Neural progenitor cell (in vitro differentiated cells): Measurements from ENCODE around the gene UQCC2. TPM values are rescaled to one million over a fixed set of nuclear protein-coding genes. Genes with fewer than 3 reads are reported as not detected.

Experiments used
- DNase-seq: peaks from one replicate; pipeline ENCODE4 v3.0.0-alpha.2; 2016; ENCODE audit warnings: low spot score
- H2AFZ ChIP-seq: fragments of 200-600 bp; sonication (generic); replicated peaks from 2 replicates; pipeline ENCODE4 v1.6.1; 2016; ENCODE audit warnings: antibody characterized with exemption
- H3F3A ChIP-seq: fragments of 200-600 bp; sonication (generic); 2 replicates; pipeline ENCODE4 v1.6.1; 2016; ENCODE audit warnings: antibody characterized with exemption, low read depth
- H3K27ac ChIP-seq: fragments of 200-600 bp; sonication (generic); 2 replicates; pipeline ENCODE4 v1.5.1; 2016; ENCODE audit warnings: mild to moderate bottlenecking
- H3K27me3 ChIP-seq: fragments of 200-600 bp; sonication (generic); 2 replicates; pipeline ENCODE4 v1.6.1; 2016; ENCODE audit warnings: mild to moderate bottlenecking, moderate library complexity
- H3K36me3 ChIP-seq: fragments of 200-600 bp; sonication (generic); 2 replicates; pipeline ENCODE4 v1.5.1; 2016
- H3K4me1 ChIP-seq: fragments of 200-600 bp; sonication (generic); 2 replicates; pipeline ENCODE4 v1.6.1; 2016; ENCODE audit warnings: mixed run types
- H3K4me2 ChIP-seq: fragments of 200-600 bp; sonication (generic); 2 replicates; pipeline ENCODE4 v1.6.1; 2016
- H3K4me3 ChIP-seq: fragments of 200-600 bp; sonication (generic); 2 replicates; pipeline ENCODE4 v1.5.1; 2016
- H3K79me2 ChIP-seq: fragments of 200-600 bp; sonication (generic); 2 replicates; pipeline ENCODE4 v1.6.1; 2016; ENCODE audit warnings: low read depth
- H3K9ac ChIP-seq: fragments of 200-600 bp; sonication (generic); 2 replicates; pipeline ENCODE4 v1.6.1; 2016
- H3K9me3 ChIP-seq: fragments of 200-600 bp; sonication (generic); 2 replicates; pipeline ENCODE4 v1.5.1; 2016; ENCODE audit warnings: low read depth
- H4K20me1 ChIP-seq: fragments of 200-600 bp; sonication (generic); 2 replicates; pipeline ENCODE4 v1.6.1; 2016; ENCODE audit warnings: low read depth
- H3K27ac Mint-ChIP-seq: 3 replicates; pipeline ENCODE4 v1.8.0; 2021; ENCODE audit warnings: mixed read lengths
- H3K27me3 Mint-ChIP-seq: 2 replicates; pipeline ENCODE4 v1.8.0; 2022; ENCODE audit warnings: low read depth, mild to moderate bottlenecking, inconsistent platforms, moderate library complexity, mixed read lengths; ENCODE audit not compliant: insufficient read depth
- H3K36me3 Mint-ChIP-seq: 3 replicates; pipeline ENCODE4 v1.8.0; 2021; ENCODE audit warnings: mixed read lengths
- H3K4me1 Mint-ChIP-seq: 3 replicates; pipeline ENCODE4 v1.8.0; 2021; ENCODE audit warnings: mixed read lengths
- H3K4me3 Mint-ChIP-seq: 3 replicates; pipeline ENCODE4 v1.8.0; 2021; ENCODE audit warnings: mild to moderate bottlenecking, moderate library complexity, mixed read lengths
- H3K9me3 Mint-ChIP-seq: 3 replicates; pipeline ENCODE4 v1.8.0; 2020; ENCODE audit warnings: mixed read lengths
- EZH2 ChIP-seq: fragments of 200-600 bp; sonication (generic); IDR thresholded peaks from 2 replicates; pipeline ENCODE4 v1.6.1; 2017; ENCODE audit warnings: antibody characterized with exemption, mild to moderate bottlenecking, moderate library complexity
- EZH2phosphoT487 ChIP-seq: fragments of 200-600 bp; sonication (generic); IDR thresholded peaks from 2 replicates; pipeline ENCODE4 v1.6.1; 2017; ENCODE audit warnings: antibody characterized with exemption
- total RNA-seq: library from RNA; depleted of rRNA; stranded (reverse); fragments of >200 nt; gene quantifications from 2 replicates; pipeline ENCODE4 v1.2.3, GENCODE V29; 2015; ENCODE audit warnings: low replicate concordance
- TF ChIP-seq, protein P1 (sequence below): fragments of 200-600 bp; sonication (generic); IDR thresholded peaks from 2 replicates; pipeline ENCODE4 v1.5.1; 2017; ENCODE audit warnings: antibody characterized with exemption, mild to moderate bottlenecking

UQCC2 gene
- total RNA-seq, 1 donor from 2014 or later: 95.9 TPM

DNA sequence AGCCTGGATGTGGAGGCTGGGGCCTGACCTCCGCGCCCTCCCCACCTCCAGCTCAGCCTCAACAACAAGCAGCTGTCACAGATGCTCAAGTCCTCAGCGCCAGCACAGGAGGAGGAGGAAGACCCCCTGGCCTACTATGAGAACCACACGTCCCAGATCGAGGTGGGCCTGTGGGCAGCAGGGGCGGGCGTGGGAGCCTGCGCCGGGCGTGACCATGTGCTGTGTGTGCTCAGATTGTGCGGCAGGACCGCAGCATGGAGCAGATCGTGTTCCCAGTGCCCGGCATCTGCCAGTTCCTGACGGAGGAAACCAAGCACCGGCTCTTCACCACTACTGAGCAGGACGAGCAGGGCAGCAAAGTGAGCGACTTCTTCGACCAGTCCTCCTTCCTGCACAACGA lies 23.5 kb downstream of the UQCC2 start:
- Histone ChIP-seq H3K4me1 (peaks cover 3% of the 10 kb centered on the region), H4K20me1 (no peaks in the 10 kb centered on the region), H3K4me2 (no peak overlapping the region), H3K27me3 (no peaks in the 10 kb centered on the region), H3K9me3 (no peaks in the 10 kb centered on the region), H2AFZ (no peak overlapping the region), H3K79me2 (no peaks in the 10 kb centered on the region), H3K27ac (no peak overlapping the region), H3K36me3 (no peaks in the 10 kb centered on the region), H3F3A (peaks cover 4% of the 10 kb centered on the region), H3K4me3 (no peak overlapping the region), H3K9ac (no peak overlapping the region)
- TF ChIP-seq EZH2 (no peak), EZH2phosphoT487 (no peak)
- TF ChIP-seq, protein P1, sequence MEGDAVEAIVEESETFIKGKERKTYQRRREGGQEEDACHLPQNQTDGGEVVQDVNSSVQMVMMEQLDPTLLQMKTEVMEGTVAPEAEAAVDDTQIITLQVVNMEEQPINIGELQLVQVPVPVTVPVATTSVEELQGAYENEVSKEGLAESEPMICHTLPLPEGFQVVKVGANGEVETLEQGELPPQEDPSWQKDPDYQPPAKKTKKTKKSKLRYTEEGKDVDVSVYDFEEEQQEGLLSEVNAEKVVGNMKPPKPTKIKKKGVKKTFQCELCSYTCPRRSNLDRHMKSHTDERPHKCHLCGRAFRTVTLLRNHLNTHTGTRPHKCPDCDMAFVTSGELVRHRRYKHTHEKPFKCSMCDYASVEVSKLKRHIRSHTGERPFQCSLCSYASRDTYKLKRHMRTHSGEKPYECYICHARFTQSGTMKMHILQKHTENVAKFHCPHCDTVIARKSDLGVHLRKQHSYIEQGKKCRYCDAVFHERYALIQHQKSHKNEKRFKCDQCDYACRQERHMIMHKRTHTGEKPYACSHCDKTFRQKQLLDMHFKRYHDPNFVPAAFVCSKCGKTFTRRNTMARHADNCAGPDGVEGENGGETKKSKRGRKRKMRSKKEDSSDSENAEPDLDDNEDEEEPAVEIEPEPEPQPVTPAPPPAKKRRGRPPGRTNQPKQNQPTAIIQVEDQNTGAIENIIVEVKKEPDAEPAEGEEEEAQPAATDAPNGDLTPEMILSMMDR: no peak
- Mint-ChIP-seq H3K4me3 (no peak overlapping the region), H3K27ac (no peak overlapping the region), H3K36me3 (peaks cover 5% of the 10 kb centered on the region), H3K27me3 (peaks cover 8% of the 10 kb centered on the region), H3K4me1 (peaks cover 19% of the 10 kb centered on the region), H3K9me3 (no peaks in the 10 kb centered on the region)
- no peak for DNase-seq

DNA sequence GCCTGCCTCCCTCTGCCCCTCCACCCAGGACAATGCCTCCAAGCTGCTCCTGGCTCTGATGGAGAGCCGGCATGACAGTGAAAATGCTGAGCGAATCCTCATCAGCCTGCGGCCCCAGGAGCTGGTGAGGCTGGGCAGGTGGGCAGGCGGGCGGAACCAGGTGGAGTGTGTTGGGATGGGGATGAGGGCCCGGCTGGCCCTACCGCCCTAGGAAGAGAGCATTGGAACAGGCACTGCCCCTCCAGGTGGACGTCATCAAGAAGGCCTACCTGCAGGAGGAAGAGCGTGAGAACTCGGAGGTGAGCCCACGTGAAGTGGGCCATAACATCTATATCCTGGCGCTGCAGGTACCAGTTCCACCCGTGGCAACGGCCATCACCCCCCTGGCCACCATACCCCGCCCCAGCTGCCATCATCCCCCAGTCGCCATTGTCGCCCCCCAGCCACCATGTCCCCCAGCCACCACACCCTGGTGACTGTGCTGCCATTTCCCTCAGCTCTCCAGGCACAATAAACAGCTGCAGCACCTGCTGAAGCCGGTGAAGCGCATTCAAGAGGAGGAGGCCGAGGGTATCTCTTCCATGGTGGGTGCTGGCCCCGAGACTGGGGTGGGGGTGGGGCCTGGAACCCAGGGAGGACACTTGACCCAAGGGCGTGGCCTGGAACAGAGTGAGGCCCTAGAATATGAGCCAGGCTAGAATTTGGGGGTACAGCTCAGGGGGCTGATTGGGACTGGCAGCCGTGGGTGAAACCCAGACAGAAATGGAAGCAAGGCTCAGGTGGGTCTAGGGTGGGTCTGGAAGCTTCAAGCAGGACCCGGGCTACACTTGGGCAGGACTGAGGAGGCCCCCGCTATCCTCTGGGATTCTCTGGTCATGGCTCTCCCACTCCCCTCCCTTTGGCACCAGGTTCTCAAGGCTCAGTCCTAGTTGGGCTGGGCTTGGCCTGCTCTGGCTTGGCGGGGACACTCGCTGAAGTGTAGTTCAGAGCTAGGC lies 24.2 kb downstream of the UQCC2 start:
- Mint-ChIP-seq H3K27me3 (peaks cover 8% of the 10 kb centered on the region), H3K9me3 (no peaks in the 10 kb centered on the region), H3K36me3 (peaks cover 5% of the 10 kb centered on the region), H3K4me3 (no peak overlapping the region), H3K4me1 (peaks cover 12% of the 10 kb centered on the region), H3K27ac (no peak overlapping the region)
- Histone ChIP-seq H3K27me3 (no peaks in the 10 kb centered on the region), H4K20me1 (no peaks in the 10 kb centered on the region), H3K9me3 (no peaks in the 10 kb centered on the region), H3K27ac (no peak overlapping the region), H3K4me1 (peaks cover under 1% of the 10 kb centered on the region), H3F3A (no peaks in the 10 kb centered on the region), H3K79me2 (no peaks in the 10 kb centered on the region), H2AFZ (no peak overlapping the region), H3K36me3 (no peaks in the 10 kb centered on the region), H3K4me2 (no peak overlapping the region), H3K4me3 (no peak overlapping the region), H3K9ac (no peak overlapping the region)
- no peak for DNase-seq
- TF ChIP-seq EZH2phosphoT487: no peak

DNA sequence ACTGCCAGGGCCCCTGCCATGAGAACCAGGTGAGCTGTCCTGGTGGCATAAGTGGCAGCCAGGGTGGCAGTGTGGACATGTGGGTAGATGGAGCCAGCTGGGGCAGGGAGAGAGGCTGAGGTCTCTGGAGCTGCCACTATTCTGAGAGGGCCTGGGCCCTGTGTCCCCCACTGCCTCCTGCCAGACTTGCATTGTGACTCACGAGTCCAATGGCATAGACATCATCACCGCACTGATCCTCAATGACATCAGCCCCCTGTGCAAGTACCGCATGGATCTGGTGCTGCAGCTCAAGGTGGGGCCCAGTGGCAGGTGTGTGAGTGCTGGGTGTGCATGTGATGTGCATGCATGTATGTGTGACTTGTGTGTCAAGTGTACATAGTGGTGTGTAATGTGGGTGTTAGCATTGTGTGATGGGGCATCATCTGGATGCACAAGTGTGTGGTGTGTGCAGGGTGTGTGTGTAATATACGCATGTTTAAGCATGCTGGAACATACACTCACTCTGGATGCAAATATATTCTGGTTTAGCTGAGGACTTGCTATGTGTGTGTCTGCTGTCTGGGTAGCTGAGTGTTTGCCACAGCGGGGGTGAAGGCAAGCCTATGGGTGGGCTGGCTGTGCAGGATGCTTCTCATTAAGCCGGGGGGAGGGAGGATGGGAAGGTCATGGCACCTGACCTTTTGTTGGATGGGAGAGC lies 25.1 kb downstream of the UQCC2 start:
- Histone ChIP-seq H3K79me2 (no peaks in the 10 kb centered on the region), H3K4me2 (no peak overlapping the region), H4K20me1 (no peaks in the 10 kb centered on the region), H3K4me1 (no peaks in the 10 kb centered on the region), H3F3A (no peaks in the 10 kb centered on the region), H2AFZ (no peak overlapping the region), H3K9ac (no peak overlapping the region), H3K27me3 (no peaks in the 10 kb centered on the region), H3K4me3 (no peak overlapping the region), H3K36me3 (no peaks in the 10 kb centered on the region), H3K9me3 (no peaks in the 10 kb centered on the region), H3K27ac (no peak overlapping the region)
- Mint-ChIP-seq H3K27ac (peak overlapping the region; percentile 8), H3K4me1 (peaks cover 6% of the 10 kb centered on the region), H3K27me3 (peaks cover 8% of the 10 kb centered on the region), H3K36me3 (peaks cover 5% of the 10 kb centered on the region), H3K4me3 (no peak overlapping the region), H3K9me3 (no peaks in the 10 kb centered on the region)
- no peak for TF ChIP-seq EZH2phosphoT487
- TF ChIP-seq, protein P1: no peak
- no peak for TF ChIP-seq EZH2
- DNase-seq: no peak
